AG08395 (cell line): ENCODE data around the gene CLDN7.

Source experiments
- DNase-seq: peaks from one replicate; pipeline ENCODE4 v3.0.0; 2012; ENCODE audit warnings: mixed read lengths, low spot score

CLDN7 gene

DNA sequence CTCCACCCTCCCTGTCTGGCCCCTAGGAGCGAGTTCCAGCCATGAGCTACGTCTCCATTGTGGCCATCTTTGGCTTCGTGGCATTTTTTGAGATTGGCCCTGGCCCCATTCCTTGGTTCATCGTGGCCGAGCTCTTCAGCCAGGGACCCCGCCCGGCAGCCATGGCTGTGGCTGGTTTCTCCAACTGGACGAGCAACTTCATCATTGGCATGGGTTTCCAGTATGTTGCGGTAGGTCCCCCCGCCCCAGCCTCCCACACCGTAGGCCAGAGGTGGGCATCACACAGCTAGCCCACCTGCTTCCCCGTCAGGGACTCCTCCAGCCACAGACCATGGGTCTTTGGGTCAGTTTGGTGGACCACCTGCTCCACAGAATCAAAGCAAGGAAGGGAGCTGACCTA, 23.4 kb upstream of the CLDN7 start:
- DNase-seq: no peak

GRCh38 chr17:7284911-7285310, 22.6 kb upstream of the CLDN7 start:
- no peak for DNase-seq

DNA sequence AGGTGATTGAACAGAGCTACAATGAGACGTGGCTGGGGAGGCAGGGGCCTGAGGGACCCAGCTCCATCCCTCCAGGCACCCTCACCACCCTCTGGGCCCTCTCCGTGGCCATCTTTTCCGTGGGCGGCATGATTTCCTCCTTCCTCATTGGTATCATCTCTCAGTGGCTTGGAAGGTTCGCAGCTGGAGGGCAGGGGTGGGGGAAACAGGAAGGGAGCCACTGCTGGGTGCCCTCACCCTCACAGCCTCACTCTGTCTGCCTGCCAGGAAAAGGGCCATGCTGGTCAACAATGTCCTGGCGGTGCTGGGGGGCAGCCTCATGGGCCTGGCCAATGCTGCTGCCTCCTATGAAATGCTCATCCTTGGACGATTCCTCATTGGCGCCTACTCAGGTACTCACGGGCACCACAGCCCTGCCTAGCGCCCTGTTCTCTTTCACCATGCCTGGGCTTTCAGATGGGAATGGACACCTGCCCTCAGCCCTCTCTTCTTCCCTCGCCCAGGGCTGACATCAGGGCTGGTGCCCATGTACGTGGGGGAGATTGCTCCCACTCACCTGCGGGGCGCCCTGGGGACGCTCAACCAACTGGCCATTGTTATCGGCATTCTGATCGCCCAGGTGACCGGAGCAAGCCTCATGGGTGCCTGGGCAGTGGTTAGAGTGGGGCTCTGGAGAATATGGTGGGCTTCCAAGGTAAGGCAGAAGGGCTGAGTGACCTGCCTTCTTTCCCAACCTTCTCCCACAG, 21.4 kb upstream of the CLDN7 start:
- no peak for DNase-seq

GRCh38 chr17:7282752-7283321, 20.6 kb upstream of the CLDN7 start:
- DNase-seq: no peak

GRCh38 chr17:7281953-7282751, 19.9 kb upstream of the CLDN7 start:
- DNase-seq: no peak

DNA sequence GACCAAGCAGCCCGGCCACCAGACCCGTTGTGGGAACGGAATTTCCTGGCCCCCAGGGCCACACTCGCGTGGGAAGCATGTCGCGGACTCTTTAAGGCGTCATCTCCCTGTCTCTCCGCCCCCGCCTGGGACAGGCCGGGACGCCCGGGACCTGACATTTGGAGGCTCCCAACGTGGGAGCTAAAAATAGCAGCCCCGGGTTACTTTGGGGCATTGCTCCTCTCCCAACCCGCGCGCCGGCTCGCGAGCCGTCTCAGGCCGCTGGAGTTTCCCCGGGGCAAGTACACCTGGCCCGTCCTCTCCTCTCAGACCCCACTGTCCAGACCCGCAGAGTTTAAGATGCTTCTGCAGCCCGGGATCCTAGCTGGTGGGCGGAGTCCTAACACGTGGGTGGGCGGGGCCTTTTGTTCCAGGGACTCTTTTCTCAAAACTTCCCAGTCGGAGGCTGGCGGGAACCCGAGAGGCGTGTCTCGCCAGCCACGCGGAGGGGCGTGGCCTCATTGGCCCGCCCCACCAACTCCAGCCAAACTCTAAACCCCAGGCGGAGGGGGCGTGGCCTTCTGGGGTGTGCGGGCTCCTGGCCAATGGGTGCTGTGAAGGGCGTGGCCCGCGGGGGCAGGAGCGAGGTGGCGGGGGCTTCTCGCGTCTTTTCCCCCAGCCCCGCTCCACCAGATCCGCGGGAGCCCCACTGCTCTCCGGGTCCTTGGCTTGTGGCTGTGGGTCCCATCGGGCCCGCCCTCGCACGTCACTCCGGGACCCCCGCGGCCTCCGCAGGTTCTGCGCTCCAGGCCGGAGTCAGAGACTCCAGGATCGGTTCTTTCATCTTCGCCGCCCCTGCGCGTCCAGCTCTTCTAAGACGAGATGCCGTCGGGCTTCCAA, 19.0 kb upstream of the CLDN7 start, which contains the start of gene SLC2A4:
TSS of gene SLC2A4 (plus strand) at position 645 of the 879 bp plus-strand sequence. CDS start at position 862, 217 bp downstream.
- peak; percentile 98 for DNase-seq

- DNase-seq: peak; percentile 92
Observed at GRCh38 chr17:7280519-7281073, 18.3 kb upstream of the CLDN7 start.

GRCh38 chr17:7279448-7279847, 17.2 kb upstream of the CLDN7 start:
- DNase-seq: no peak

DNA sequence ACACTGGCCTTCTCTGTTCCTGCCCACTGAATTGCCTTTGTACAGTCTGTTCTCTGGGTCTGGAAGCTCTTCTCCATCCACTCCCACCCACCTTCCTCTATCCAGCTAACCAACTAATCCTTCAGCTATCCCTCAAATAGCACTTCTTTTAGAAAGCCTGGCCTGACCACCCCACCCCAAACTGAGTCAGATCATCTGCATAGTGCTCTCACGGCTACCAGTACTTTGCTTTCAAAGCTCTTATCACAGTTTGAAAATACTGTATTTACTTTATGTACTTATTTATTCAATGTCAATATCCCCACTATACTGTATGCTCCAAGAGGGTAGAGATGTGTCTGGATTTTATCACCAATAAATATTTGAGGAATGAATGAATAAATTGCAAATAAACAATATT, 4.5 kb upstream of the CLDN7 start:
- DNase-seq: no peak

DNA sequence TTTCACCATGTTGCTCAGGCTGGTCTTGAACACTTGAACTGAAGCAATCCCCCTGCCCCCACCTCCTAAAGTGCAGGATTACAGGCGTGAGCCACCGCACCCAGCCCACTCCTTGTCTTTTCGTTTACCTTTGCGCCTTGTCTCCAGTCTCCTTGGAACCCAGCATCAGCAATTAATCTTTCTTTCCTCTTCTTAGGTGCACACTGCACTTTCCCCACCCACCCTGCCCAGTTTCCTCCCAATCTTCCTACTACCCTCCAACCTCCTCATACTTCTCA, 1.5 kb upstream of the CLDN7 start:
- no peak for DNase-seq

- no peak for DNase-seq
Observed at GRCh38 chr17:7262935-7263800, 890 bp upstream of the CLDN7 start.

- no peak for DNase-seq
Observed at GRCh38 chr17:7261379-7262191, 693 bp downstream of the CLDN7 start.

GRCh38 chr17:7260651-7261378, 1.5 kb downstream of the CLDN7 start:
- peak; percentile 41 for DNase-seq

DNA sequence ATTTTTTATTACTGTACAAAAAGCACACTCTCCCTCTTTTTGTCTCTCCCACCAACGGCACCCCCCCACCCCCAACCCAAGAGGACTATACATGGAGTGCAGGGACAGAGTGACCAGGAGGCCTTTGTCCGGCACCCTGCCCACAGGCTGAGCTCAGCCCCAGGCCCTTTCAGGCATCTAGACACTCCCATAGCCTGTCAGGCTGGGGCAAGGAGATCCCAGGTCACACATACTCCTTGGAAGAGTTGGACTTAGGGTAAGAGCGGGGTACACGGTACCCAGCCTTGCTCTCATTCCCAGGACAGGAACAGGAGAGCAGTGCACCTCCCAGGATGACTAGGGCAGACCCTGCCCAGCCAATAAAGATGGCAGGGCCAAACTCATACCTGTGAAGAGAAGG, 2.1 kb downstream of the CLDN7 start:
- DNase-seq: no peak

- DNase-seq: no peak
Observed at GRCh38 chr17:7259555-7259889, 2.8 kb downstream of the CLDN7 start.

DNA sequence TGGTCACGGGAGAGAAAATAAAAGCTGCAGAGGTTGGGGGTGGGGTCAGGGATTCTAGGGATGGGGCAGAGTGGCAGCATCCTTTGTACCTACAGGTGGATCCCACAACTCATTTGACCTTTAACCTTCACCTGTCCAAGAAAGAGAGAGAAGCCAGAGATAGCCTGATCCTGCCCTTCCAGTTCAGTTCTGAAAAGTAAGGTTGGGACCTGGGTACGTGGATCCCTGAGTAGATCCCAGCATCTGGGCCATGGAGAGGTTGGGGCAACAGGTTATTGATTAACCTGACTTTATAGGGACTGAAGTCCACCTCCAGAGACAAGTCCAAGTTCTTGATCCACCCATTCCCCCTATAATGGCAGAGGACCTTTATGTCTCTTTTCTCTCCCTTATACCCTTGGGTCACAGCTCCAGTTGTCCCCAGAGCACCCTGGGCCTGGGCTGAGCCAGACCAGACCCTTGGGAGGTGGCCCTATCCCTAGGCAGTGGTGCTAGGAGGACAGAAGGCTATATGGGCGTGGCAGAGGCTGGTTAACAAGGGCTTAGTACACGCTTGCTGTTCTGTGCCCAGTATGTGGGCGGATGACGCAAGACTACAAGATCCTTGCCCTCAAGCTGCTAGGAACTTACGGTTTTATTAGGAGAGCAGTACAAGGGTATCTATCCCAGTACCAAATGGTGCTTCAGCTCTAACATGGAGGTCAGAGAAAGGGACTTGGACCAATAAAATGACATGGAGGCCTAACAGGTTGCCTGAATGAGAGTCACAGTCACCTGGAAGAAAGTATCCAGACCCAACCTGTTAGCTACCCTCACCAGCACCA, 3.3 kb downstream of the CLDN7 start:
- DNase-seq: no peak

- no peak for DNase-seq
Observed at GRCh38 chr17:7256766-7257456, 5.4 kb downstream of the CLDN7 start.

DNA sequence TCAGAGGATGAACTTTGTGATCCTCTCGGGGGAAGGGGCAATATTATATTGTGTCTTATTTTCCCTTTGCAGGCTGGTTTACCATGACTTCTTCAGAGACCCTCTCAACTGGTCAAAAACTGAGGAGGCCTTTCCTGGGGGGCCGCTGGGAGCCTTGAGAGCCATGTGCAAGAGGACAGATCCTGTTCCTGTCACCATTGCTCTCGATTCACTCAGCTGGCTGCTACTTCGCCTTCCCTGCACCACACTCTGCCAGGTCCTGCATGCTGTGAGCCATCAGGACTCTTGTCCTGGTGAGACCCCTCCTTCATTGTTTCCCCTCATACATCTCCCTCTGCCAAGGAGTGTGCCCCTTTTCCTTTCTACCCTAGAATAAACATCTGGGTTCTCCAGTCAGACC, 7.8 kb downstream of the CLDN7 start:
- DNase-seq: no peak
